Endothelial cell of umbilical vein (primary cell): Measurements from ENCODE around the gene E2F2. TPM values are rescaled to one million over a fixed set of nuclear protein-coding genes. Genes with fewer than 3 reads are reported as not detected.

Experiments
- BruUV-seq: library from RNA; stranded (reverse); fragments of 400-500 nt; replicated peaks from 2 replicates; lab custom pipeline; 2021; lab: Mats Ljungman, UMichigan
- CTCF ChIA-PET: fragments of 300-600, 350-600 bp; sonication (Branson Sonifier 250); formaldehyde crosslinking; loops from one replicate; lab custom pipeline; 2021; ENCODE audit warnings: antibody characterized with exemption, inconsistent platforms; lab: Charles Lee
- POLR2A ChIA-PET: fragments of 300-600, 350-600 bp; sonication (Branson Sonifier 250); formaldehyde crosslinking; loops from one replicate; lab custom pipeline; 2021; ENCODE audit warnings: antibody characterized with exemption, inconsistent platforms; lab: Charles Lee
- DNase-seq: peaks from one replicate; pipeline ENCODE4 v3.0.0-alpha.2; 2011; ENCODE audit warnings: low read depth, low spot score
- FAIRE-seq: peaks from 2 replicates; lab custom pipeline; 2011; peaks lifted over from hg19 to GRCh38; lab: Jason Lieb, UNC
- H2AFZ ChIP-seq: 2 replicates; pipeline ENCODE4 v1.6.0; 2012; ENCODE audit warnings: low read depth, low read length, control low read depth, inconsistent platforms
- H3K27ac ChIP-seq: 2 replicates; pipeline ENCODE4 v1.5.1; 2011; ENCODE audit warnings: low read depth, mild to moderate bottlenecking, control low read depth, low read length, moderate library complexity; ENCODE audit not compliant: insufficient read depth
- H3K27me3 ChIP-seq, 2 experiments: 2 replicates each; pipeline versions ENCODE4 v1.6.0 to v1.6.1; 2011; ENCODE audit warnings: low read length in 2 of 2, mixed read lengths in 1 of 2; ENCODE audit not compliant: control insufficient read depth in 2 of 2, insufficient read depth in 2 of 2
- H3K36me3 ChIP-seq, 2 experiments: 2 replicates in 1 of 2; 3 replicates in 1 of 2; pipeline ENCODE4 v1.5.1; 2011; ENCODE audit warnings: low read length in 2 of 2, mild to moderate bottlenecking in 1 of 2, moderate library complexity in 1 of 2; ENCODE audit not compliant: control insufficient read depth in 2 of 2, insufficient read depth in 2 of 2; ENCODE audit errors: extremely low read depth in 1 of 2
- H3K4me1 ChIP-seq: 3 replicates; pipeline ENCODE4 v1.5.1; 2011; ENCODE audit warnings: mild to moderate bottlenecking, low read length; ENCODE audit not compliant: control insufficient read depth, insufficient read depth; ENCODE audit errors: extremely low read depth
- H3K4me2 ChIP-seq: 2 replicates; pipeline ENCODE4 v1.6.1; 2011; ENCODE audit warnings: low read length, control low read depth, mixed read lengths; ENCODE audit not compliant: insufficient read depth
- H3K4me3 ChIP-seq, 3 experiments: fragments of 200-600 bp in 1 of 3; sonication (generic), shearing (Covaris generic) in 1 of 3; replicated peaks in 1 of 3; 2 replicates each; pipeline ENCODE4 v1.5.1; 2011 to 2016; ENCODE audit warnings: control low read depth in 3 of 3, low read length in 3 of 3, mild to moderate bottlenecking in 2 of 3, inconsistent platforms in 1 of 3, low read depth in 1 of 3, moderate library complexity in 1 of 3; ENCODE audit not compliant: insufficient read depth in 1 of 3
- H3K79me2 ChIP-seq: 2 replicates; pipeline ENCODE4 v1.6.0; 2012; ENCODE audit warnings: low read length, inconsistent platforms; ENCODE audit not compliant: control insufficient read depth, insufficient read depth
- H3K9ac ChIP-seq: replicated peaks from 2 replicates; pipeline ENCODE3; 2011; ENCODE audit warnings: low read length, control low read depth; ENCODE audit not compliant: insufficient read depth; ENCODE audit errors: extremely low read depth
- H3K9me1 ChIP-seq: replicated peaks from 3 replicates; pipeline ENCODE4 v1.6.0; 2011; ENCODE audit warnings: mild to moderate bottlenecking, low read length; ENCODE audit not compliant: control insufficient read depth, insufficient read depth; ENCODE audit errors: extremely low read depth
- H3K9me3 ChIP-seq: replicated peaks from 2 replicates; pipeline ENCODE4 v1.5.1; 2012; ENCODE audit warnings: low read length, inconsistent platforms; ENCODE audit not compliant: control insufficient read depth, insufficient read depth
- H4K20me1 ChIP-seq: replicated peaks from 2 replicates; pipeline ENCODE3; 2011; ENCODE audit warnings: mild to moderate bottlenecking, low read length; ENCODE audit not compliant: control insufficient read depth, insufficient read depth; ENCODE audit errors: extremely low read depth
- EZH2 ChIP-seq: IDR thresholded peaks from 2 replicates; pipeline ENCODE4 v1.6.1; 2012; ENCODE audit warnings: borderline replicate concordance, low read depth, mild to moderate bottlenecking, moderate library complexity, low read length, inconsistent platforms; ENCODE audit not compliant: severe bottlenecking
- FOS ChIP-seq: IDR thresholded peaks from 2 replicates; pipeline ENCODE4 v1.6.1; 2011; ENCODE audit warnings: mild to moderate bottlenecking, low read length, moderate library complexity, borderline replicate concordance; ENCODE audit not compliant: insufficient read depth
- GATA2 ChIP-seq: IDR thresholded peaks from 2 replicates; pipeline ENCODE4 v1.7.0; 2011; ENCODE audit warnings: low read depth, mild to moderate bottlenecking, moderate library complexity, mixed read lengths, low read length; ENCODE audit not compliant: insufficient read length, insufficient read depth
- JUN ChIP-seq: IDR thresholded peaks from 2 replicates; pipeline ENCODE4 v1.6.1; 2011; ENCODE audit warnings: borderline replicate concordance, low read depth; ENCODE audit not compliant: insufficient read length, insufficient read depth
- MYC ChIP-seq: IDR thresholded peaks from one replicate; pipeline ENCODE4 v1.6.1; 2011; ENCODE audit warnings: mild to moderate bottlenecking, low read depth, low read length
- POLR2A ChIP-seq: IDR thresholded peaks from 2 replicates; pipeline ENCODE4 v1.6.1; 2012; ENCODE audit warnings: low read depth, mild to moderate bottlenecking, control low read depth, low read length
- POLR2AphosphoS5 ChIP-seq: IDR thresholded peaks from 2 replicates; pipeline ENCODE4 v1.6.1; 2012; ENCODE audit warnings: low read depth, mild to moderate bottlenecking, control low read depth, low read length, moderate library complexity; ENCODE audit not compliant: insufficient read depth
- dilution Hi-C: fragments of 300-500 bp; cut with MboI; formaldehyde crosslinking; loops from one replicate; pipeline ENCODE4 v1.15.0; 2019; ENCODE audit warnings: low sequenced_read_pairs; ENCODE audit not compliant: extremely low pct_ligation_motif_present
- intact Hi-C: fragments of 100-400 bp; cut with micrococcal nuclease; formaldehyde crosslinking; loops from one replicate; pipeline ENCODE4 v1.10.0; 2022
- polyA plus RNA-seq, 4 experiments: library from polyadenylated mRNA; depleted of rRNA in 3 of 4; stranded (reverse) in 3 of 4; unstranded in 1 of 4; fragments of >200 nt; gene quantifications; 2 replicates each; pipeline versions ENCODE4 v1.2.1 to v1.2.3, GENCODE V29; 2011 to 2012; ENCODE audit warnings: missing spikeins in 1 of 4
- total RNA-seq: library from RNA; stranded (reverse); gene quantifications from 2 replicates; pipeline ENCODE4 v1.2.3, GENCODE V29; 2021
- TF ChIP-seq, protein P1 (sequence below), 2 donors: IDR thresholded peaks; 1 replicate in 1 of 2; 2 replicates in 1 of 2; pipeline ENCODE4 v1.5.1; 2011; ENCODE audit warnings: low read length in 2 of 2, mild to moderate bottlenecking in 2 of 2, moderate library complexity in 2 of 2, control low read depth in 1 of 2, inconsistent platforms in 1 of 2, low read depth in 1 of 2; ENCODE audit not compliant: insufficient read depth in 1 of 2; ENCODE audit errors: extremely low read depth in 1 of 2
- TF ChIP-seq, protein P2 (sequence below): IDR thresholded peaks from 2 replicates; pipeline ENCODE4 v1.6.1; 2011; ENCODE audit not compliant: insufficient read depth, insufficient read length

Gene E2F2
- total and polyA plus RNA-seq, 2 donors (not counting 3 experiments of a cell fraction or from before 2014, with no cell fraction given) = 1.1 to 5.6 TPM

DNA sequence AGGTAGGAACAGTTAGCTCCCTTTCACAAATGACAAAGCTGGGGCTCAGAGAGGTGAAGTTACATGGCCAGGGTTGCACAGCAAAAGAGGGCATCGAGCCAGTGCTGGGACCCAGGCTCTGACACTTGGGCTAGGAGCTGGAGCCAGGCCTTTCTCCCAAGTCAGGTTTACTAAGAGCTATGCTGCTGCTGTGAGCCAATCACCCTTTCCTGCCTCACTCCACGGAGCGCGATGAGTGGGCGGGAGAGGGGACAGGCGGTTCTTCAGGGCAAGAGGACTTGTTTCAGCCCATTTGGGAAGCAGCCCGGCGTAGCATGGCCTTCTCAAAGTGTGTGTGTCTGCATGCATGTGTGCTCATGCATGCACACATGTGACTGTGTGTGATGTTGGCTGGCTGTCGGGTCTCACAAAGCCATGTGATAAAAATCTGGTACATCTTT lies 17.7 kb upstream of the E2F2 start:
- Histone ChIP-seq H3K4me2 (no peak overlapping the region), H3K9ac (no peak overlapping the region), H3K4me3 (no peak overlapping the region), H3K9me1 (no peaks in the 10 kb centered on the region), H2AFZ (peak overlapping the region; percentile 33), H3K27ac (peak overlapping the region; percentile 3), H3K9me3 (no peaks in the 10 kb centered on the region), H4K20me1 (no peaks in the 10 kb centered on the region), H3K27me3 (no peaks in the 10 kb centered on the region), H3K36me3 (no peaks in the 10 kb centered on the region), H3K79me2 (no peaks in the 10 kb centered on the region), H3K4me1 (peaks cover 16% of the 10 kb centered on the region)
- intact Hi-C loops = loop anchor here (1.0 kb wide), 1 partner anchor 11 kb away; the partner anchor contains the start of gene ID3
- no TSS peak for BruUV-seq
- DNase-seq = no peak
- ChIA-PET CTCF (interaction anchor here (0.5 to 24.8 kb wide), 8 partner anchors 9 to 148 kb away, joined by 3 to 1069 read pairs (median 4); no protein-coding TSS in a partner anchor), POLR2A (interaction anchor here (1.0 to 1.4 kb wide), 2 partner anchors 10 to 13 kb away, joined by 3 to 13 read pairs; partner anchors contain the start of gene ID3)
- dilution Hi-C loops = no loop called here
- FAIRE-seq = no peak
- no peak for TF ChIP-seq EZH2
- no peak for TF ChIP-seq FOS
- TF ChIP-seq, protein P1, sequence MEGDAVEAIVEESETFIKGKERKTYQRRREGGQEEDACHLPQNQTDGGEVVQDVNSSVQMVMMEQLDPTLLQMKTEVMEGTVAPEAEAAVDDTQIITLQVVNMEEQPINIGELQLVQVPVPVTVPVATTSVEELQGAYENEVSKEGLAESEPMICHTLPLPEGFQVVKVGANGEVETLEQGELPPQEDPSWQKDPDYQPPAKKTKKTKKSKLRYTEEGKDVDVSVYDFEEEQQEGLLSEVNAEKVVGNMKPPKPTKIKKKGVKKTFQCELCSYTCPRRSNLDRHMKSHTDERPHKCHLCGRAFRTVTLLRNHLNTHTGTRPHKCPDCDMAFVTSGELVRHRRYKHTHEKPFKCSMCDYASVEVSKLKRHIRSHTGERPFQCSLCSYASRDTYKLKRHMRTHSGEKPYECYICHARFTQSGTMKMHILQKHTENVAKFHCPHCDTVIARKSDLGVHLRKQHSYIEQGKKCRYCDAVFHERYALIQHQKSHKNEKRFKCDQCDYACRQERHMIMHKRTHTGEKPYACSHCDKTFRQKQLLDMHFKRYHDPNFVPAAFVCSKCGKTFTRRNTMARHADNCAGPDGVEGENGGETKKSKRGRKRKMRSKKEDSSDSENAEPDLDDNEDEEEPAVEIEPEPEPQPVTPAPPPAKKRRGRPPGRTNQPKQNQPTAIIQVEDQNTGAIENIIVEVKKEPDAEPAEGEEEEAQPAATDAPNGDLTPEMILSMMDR (IDR thresholded peaks at IDR 0.05; ENCODE audit: extremely low read depth in 1 of 2, insufficient read depth in 1 of 2, low read depth in 1 of 2, low read length in 2 of 2) = no peak
- no peak for TF ChIP-seq POLR2AphosphoS5
- TF ChIP-seq, protein P2, sequence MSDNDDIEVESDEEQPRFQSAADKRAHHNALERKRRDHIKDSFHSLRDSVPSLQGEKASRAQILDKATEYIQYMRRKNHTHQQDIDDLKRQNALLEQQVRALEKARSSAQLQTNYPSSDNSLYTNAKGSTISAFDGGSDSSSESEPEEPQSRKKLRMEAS = no peak
- TF ChIP-seq POLR2A = no peak
- no peak for TF ChIP-seq GATA2
- TF ChIP-seq MYC = no peak
- TF ChIP-seq JUN = no peak
